Osteoblast (primary cell): ENCODE results near the gene ABHD15. TPM values are rescaled to one million over a fixed set of nuclear protein-coding genes. Genes with fewer than 3 reads are reported as not detected.

ENCODE experiments used
- DNase-seq: peaks from one replicate; pipeline ENCODE4 v3.0.0; 2011; ENCODE audit warnings: low spot score, mixed read lengths; ENCODE audit not compliant: insufficient read length; ENCODE audit errors: missing footprints
- H2AFZ ChIP-seq: 2 replicates; pipeline ENCODE4 v1.6.0; 2011; ENCODE audit warnings: mild to moderate bottlenecking, low read length
- H3K27ac ChIP-seq: 2 replicates; pipeline ENCODE4 v1.5.1; 2011; ENCODE audit warnings: mild to moderate bottlenecking, low read depth, low read length, moderate library complexity
- H3K27me3 ChIP-seq: 2 replicates; pipeline ENCODE4 v1.6.0; 2012; ENCODE audit warnings: mild to moderate bottlenecking, control low read depth, inconsistent platforms, low read length, moderate library complexity; ENCODE audit not compliant: insufficient read depth
- H3K36me3 ChIP-seq: 2 replicates; pipeline ENCODE4 v1.5.1; 2011; ENCODE audit warnings: mild to moderate bottlenecking, low read length, control low read depth, moderate library complexity; ENCODE audit not compliant: insufficient read depth
- H3K4me1 ChIP-seq: 2 replicates; pipeline ENCODE4 v1.5.1; 2011; ENCODE audit warnings: mild to moderate bottlenecking, low read length, control low read depth, moderate library complexity; ENCODE audit not compliant: insufficient read depth
- H3K4me2 ChIP-seq: 2 replicates; pipeline ENCODE4 v1.6.0; 2011; ENCODE audit warnings: mild to moderate bottlenecking, low read length; ENCODE audit not compliant: insufficient read depth
- H3K4me3 ChIP-seq: fragments of 200-600 bp; sonication (generic); 3 replicates; pipeline ENCODE4 v1.5.1; 2012; ENCODE audit warnings: mild to moderate bottlenecking, low read length, inconsistent platforms; ENCODE audit not compliant: insufficient read depth
- H3K79me2 ChIP-seq: 2 replicates; pipeline ENCODE4 v1.6.0; 2012; ENCODE audit warnings: mild to moderate bottlenecking, low read length, control low read depth, inconsistent platforms; ENCODE audit not compliant: insufficient read depth
- H3K9me3 ChIP-seq: 2 replicates; pipeline ENCODE4 v1.5.1; 2011; ENCODE audit warnings: low read depth, low read length, control low read depth
- H4K20me1 ChIP-seq: 2 replicates; pipeline ENCODE4 v1.6.0; 2012; ENCODE audit warnings: mild to moderate bottlenecking, low read length, control low read depth; ENCODE audit not compliant: insufficient read depth
- CTCF ChIP-seq: IDR thresholded peaks from 2 replicates; pipeline ENCODE4 v1.5.1; 2011; ENCODE audit warnings: mild to moderate bottlenecking, low read depth, low read length, moderate library complexity; ENCODE audit errors: extremely low read depth
- total RNA-seq: library from RNA; depleted of rRNA; stranded (reverse); fragments of >200 nt; gene quantifications from 2 replicates; pipeline ENCODE4 v1.2.3, GENCODE V29; 2012

The ABHD15 gene
- total RNA-seq, 1 donor = 9.4 TPM

DNA sequence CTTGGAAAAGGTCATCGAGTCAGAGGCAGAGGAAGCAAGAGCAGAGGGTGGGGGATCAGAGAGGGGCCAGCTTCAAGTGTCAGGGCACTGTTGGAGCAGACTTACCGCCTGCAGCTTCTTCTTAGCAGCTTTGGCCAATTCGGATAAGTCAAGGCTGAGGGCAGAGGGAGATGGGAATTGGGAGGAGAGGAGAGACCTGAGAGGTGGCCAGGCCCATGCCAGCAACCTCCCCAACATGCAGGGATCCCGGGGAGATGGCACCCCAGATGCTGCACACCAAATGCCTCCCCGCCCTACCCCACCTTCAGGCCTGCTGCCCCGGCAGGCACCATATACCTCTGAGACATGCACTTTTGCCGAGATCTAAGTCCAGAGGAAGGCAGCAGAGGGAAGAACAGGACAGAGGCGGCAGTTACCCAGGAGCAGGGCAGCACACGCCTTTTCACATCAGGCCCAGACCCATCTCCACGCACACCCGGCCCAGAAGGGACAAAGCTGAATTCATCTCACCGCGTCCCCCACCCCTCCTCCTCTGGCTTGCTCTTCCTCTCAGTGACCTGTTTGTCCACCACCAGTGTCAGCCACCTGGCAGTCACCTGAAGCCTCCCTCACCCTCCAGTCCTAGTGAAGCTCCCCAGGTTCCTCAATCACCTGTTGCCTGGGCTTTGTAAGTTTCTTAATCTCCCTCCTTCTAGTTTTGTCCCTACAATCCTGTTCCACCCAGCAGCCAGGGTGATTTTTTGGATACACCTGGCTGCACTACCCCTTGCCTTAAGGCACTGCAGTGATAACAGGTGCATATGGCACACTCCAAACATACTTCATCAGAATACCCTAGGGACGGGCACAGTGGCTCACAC, 12.0 kb upstream of the ABHD15 start:
- Histone ChIP-seq H2AFZ (no peak overlapping the region), H3K79me2 (peaks cover 29% of the 10 kb centered on the region), H3K9me3 (no peaks in the 10 kb centered on the region), H3K4me2 (no peak overlapping the region), H4K20me1 (peaks cover 32% of the 10 kb centered on the region), H3K36me3 (peaks cover 41% of the 10 kb centered on the region), H3K4me3 (no peak overlapping the region), H3K27me3 (no peaks in the 10 kb centered on the region), H3K27ac (no peak overlapping the region), H3K4me1 (peaks cover 10% of the 10 kb centered on the region)
- peak; percentile 77 for DNase-seq
- TF ChIP-seq CTCF = no peak

DNA sequence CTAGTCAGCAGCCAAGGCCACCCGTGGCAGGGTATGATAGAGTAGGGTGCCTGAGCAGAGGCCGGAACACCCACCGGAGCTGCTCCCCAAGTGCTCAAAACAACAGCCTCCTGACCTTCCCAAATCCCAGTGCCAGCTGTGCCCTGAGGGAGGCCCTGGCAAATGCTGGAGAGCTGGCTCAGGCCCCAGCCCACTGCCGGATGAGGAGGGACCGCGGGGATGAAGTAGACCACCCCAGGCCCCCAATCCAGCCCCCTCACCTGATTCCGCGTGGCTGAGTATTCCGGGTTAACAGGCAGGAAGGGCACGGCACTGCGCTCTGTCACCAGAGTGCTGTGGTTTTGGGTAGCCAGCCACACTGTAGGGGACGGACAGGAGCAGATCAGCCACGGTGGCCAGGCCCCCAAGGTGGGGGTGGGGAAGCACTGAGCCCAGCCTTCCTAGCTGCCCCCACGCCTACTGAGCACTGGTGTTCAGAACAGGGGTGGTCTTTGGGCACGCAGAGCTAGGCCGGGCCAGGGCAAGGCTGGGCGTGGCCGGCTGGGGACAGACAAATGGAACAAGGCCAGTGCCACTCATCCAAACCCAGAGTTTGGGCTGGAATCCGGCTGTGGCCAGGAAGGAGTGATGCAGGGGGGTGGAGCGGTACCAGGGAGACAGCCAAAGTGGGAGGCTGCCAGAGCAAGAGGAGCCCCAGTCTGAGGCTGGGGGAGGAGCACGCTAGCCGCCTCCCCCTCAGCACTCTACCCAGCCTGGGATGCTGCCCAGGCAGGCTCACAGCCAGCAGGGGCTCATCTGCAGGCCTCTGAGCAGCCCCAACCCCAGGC, 10.8 kb upstream of the ABHD15 start:
- Histone ChIP-seq H2AFZ (peak overlapping the region; percentile 22), H3K4me3 (no peak overlapping the region), H3K27ac (no peak overlapping the region), H3K36me3 (peaks cover 49% of the 10 kb centered on the region), H3K27me3 (no peaks in the 10 kb centered on the region), H3K9me3 (no peaks in the 10 kb centered on the region), H3K4me2 (peak overlapping the region; percentile 43), H3K4me1 (peaks cover 14% of the 10 kb centered on the region), H4K20me1 (peaks cover 20% of the 10 kb centered on the region), H3K79me2 (peaks cover 16% of the 10 kb centered on the region)
- peak; percentile 98 for DNase-seq
- TF ChIP-seq CTCF = no peak

DNA sequence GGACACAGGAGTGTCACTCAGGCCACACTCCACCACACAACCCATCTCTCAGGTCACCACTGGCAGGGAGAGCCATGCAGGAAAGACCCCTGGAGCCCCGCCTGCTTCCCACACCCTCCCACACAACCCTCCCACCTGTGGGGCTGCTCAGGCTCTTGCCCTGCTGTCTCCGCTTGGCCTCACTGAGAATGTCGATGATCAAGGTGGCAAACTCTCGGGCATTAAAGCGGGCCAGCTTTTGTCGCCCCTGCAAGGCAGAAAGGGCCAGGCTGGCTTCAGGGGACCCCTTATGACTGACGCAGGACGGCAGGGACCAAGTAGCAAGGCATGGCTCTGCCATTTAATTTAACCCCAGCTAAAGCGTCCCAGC, 10.1 kb upstream of the ABHD15 start:
- peaks cover 43% of the 10 kb centered on the region for H3K36me3 ChIP-seq
- no peak overlapping the region for H2AFZ ChIP-seq
- no peaks in the 10 kb centered on the region for H3K27me3 ChIP-seq
- peaks cover 18% of the 10 kb centered on the region for H4K20me1 ChIP-seq
- H3K27ac ChIP-seq = no peak overlapping the region
- H3K79me2 ChIP-seq = peaks cover 10% of the 10 kb centered on the region
- peaks cover 19% of the 10 kb centered on the region for H3K4me1 ChIP-seq
- H3K9me3 ChIP-seq = no peaks in the 10 kb centered on the region
- no peak overlapping the region for H3K4me3 ChIP-seq
- no peak for TF ChIP-seq CTCF
- no peak overlapping the region for H3K4me2 ChIP-seq
- DNase-seq = peak; percentile 45
